ENCODE results near the gene SH3BGR. TPM values are rescaled to one million over a fixed set of nuclear protein-coding genes. Genes with fewer than 3 reads are reported as not detected.

The SH3BGR gene
- 0.63 and 1.7 TPM in 2 replicates for total RNA-seq

DNA sequence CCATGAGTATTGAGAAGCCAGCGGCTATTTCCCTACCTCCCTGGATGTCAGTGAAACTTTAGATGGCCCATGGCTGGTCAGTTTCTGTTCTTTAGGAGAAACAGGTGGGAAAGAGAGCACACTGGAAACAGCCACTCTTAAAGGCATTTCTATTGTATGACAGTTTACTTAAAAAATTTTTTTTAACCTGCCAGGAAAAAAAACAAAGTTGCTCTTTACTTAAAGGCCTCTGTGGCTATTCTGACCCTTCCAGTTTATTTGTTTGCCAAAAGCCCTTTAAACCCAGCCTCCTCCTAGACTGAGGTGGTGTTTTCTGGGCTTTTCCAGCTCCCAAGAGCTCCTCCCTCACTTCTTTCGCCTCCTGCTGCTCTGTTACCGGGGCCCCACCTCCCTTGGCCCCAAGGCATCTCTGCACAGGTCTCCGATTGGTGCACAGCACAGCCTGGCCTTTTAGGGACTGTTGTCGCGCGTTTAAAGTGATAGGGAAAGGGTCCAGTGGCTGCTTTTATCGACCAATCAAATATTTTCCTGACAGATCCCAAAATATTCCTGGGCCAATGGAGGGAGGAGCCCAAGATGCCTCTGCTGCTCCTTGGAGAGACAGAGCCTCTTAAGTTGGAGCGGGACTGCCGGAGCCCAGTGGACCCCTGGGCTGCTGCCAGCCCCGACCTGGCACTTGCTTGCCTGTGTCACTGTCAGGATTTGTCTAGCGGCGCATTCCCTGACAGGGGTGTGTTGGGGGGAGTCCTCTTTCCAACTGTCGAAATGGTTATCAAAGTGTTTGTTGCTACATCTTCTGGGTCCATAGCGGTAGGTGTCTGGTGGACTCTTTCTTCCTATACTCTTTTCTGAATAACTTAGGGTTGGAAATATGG, at the start of gene SH3BGR:
TSS of gene SH3BGR (plus strand) at position 639 of the 875 bp plus-strand sequence. CDS start at position 766, 127 bp downstream.

DNA sequence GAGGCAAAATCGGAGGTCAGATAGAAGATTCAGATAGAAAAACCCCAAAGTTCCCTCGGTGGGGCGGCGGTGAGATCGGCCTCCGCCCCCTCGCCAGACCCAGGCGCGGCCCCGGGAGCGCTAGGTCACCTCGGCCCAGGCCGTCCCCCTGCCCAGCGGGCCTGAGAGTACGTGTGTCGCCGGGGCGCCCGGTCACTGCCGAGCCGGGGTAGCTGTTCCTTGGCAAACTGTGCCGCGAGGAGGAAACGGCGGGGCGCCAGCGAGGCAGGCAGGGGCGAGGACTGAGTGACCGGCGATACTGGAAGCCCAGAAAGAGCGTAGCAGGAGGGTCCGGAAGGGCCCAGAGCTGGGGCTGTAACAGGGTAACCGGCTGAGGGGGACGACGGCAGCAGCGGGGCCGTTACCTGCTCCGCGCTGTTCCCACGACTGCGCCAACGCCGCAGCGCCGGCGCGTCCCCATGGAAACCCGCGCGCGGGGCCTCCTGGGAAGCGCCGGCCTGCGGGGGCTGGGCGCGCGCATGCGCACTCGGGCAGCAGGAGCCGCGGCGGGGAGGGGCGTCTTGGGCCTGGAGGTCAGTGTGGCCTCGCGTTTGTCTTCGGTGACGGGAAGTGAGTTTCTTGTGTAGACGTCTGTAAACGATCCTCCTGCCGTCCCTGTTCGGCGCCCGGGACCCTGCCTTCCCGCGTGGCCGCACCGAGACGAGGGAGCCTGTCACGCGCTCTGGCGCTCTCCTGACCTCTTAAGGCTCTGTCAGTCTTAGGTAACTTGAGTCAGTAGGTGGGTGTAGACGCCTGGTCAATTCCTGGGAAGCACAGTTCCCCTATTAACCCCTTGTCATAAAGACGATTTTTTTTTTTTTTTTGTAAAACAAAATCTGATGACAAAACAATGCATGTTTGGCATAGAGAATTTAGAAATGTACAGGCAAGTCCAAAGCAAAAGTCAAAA, 6.2 kb upstream of the SH3BGR start, which contains the start of gene LCA5L:
TSS of gene LCA5L (minus strand) at position 458 of the 949 bp plus-strand sequence. CDS start 17,285 bp downstream, outside the sequence.

Other genes starting within 250 kb of the SH3BGR start
- gene BRWD1, start 138.3 kb upstream of the SH3BGR start, total RNA-seq, result 21.9 and 22.1 TPM in 2 replicates
- 337 and 395 TPM in 2 replicates for gene HMGN1, start 102.9 kb upstream of the SH3BGR start, total RNA-seq
- 0.42 and 0.51 TPM in 2 replicates for gene LCA5L, start 6.2 kb upstream of the SH3BGR start, total RNA-seq
- under 0.01 TPM in 1 of 2 replicates, not detected in the other for gene B3GALT5, start 161.0 kb downstream of the SH3BGR start, total RNA-seq